HG03571 (cell line): ENCODE results near the gene CMSS1.

ENCODE experiments used
- ATAC-seq: cut with Tn5 transposase; IDR thresholded peaks from one replicate; pipeline ENCODE4 v1.9.1; 2021; ENCODE audit not compliant: unreplicated experiment

The CMSS1 gene

DNA sequence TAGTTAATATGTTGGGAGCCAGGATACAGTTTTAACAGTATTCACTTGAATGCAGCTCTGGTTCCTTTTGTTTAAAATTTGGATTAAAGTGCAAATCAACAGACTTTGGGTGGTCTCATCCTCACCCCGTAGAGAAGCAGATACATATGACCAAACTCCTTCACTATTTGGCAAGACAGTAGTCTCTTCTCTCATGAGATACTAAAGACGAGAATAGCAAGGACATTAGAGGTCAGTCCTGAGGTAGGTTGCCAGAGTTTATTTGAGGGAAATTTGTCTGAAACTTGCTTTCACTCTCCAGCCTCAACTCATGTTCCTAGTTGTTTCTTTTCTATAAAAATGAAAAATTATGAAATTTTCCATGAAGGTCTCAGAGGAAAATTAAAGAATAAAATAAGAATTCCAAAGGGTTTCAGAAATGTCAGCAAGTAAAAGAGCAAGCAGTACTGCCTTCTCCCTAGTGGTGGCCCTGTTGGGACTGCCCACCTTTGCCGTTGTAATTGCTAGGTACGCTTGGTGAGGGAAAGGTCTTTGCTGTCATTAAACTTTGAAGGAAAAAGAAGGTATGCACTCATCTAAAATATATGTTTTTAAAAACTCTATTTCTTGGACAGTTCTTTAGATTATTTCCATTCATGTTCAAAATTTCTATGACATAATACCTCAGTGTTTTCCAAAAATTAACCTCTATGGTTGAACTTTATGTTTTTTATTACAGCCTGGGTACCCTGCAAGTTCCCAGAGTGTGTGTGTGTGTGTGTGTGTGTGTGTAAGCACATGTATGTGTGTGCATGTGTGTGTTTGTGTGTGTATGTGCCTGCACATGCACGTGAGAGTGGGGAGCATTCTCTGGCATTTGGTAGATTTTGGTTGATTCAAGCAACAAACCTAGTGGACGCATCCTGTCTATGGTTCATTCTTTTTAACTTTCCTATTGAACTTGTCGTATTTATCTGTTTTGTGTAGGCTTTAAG, 111.4 kb downstream of the CMSS1 start:
- no peak for ATAC-seq

DNA sequence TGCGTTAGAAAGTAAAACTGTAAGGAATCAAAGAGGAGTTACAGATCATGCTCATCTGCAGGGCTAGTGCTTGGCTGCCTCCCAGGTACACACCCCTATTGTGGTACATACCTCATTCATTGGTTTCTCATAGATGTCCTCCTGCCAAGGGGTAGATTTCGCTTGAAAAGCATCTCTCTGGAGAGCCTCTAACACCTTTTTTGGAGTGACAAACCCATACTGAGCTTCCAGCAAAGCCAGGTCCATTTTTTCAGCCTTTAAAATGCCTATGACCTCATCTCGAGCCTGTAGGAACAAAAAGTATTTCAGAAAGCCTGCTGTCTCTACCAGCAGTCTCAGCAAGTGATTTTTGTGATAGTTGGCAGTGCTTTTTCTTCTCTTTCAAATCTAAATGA, 112.1 kb downstream of the CMSS1 start:
- no peak for ATAC-seq

DNA sequence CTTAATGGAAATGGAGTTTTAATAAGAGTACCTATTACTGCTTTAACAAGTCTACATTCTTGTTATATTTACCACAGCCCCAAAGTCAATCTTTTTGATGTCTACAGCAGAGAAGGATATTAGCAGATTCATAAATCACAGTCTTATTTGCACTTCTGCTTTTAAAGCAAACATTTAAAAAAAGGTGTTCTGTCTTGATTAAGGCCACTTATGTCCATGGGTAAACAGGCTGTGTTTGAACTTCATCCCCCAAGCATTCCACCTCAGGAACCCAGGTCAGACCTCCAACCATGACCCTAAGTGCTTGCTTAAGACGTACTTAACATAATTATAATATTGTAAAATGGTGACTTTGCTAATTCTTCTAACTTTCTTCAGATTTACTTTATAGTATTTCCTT, 113.4 kb downstream of the CMSS1 start:
- no peak for ATAC-seq

DNA sequence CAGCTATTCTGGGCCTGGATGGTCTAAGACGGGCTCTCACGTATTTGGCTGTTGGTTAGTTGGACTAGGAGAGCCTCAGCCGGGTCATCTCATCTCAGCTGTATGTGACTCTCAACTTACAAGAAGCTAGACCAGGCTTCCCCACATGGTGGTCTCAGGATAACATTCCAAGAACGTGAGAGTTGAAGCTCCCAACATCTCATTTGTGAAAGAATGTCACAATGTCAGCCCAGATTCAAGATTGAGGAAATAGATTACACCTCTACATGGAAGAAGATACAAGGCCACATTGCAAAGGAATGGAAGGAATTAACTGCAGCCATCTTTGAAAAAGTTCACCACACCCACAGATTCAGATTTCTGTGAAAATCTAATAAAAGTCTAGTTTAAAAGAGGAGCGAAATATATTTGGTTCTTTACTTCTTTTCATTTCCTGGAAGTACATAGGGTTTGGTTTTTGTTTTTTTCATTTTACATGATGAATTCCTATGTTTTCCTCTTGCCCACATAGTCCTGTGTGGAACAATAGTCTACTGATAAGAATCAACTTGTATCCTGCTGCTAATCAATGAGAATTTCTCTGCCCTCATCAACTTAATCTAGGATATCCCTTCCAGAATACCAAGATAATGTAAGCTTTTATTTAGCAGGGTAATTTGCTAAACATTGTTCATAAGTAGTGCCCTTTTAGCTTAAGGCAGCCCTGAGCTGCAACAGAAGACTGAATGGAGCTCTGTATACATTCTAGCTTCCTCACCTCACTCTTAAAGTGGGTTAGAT, 116.5 kb downstream of the CMSS1 start:
- ATAC-seq = no peak

DNA sequence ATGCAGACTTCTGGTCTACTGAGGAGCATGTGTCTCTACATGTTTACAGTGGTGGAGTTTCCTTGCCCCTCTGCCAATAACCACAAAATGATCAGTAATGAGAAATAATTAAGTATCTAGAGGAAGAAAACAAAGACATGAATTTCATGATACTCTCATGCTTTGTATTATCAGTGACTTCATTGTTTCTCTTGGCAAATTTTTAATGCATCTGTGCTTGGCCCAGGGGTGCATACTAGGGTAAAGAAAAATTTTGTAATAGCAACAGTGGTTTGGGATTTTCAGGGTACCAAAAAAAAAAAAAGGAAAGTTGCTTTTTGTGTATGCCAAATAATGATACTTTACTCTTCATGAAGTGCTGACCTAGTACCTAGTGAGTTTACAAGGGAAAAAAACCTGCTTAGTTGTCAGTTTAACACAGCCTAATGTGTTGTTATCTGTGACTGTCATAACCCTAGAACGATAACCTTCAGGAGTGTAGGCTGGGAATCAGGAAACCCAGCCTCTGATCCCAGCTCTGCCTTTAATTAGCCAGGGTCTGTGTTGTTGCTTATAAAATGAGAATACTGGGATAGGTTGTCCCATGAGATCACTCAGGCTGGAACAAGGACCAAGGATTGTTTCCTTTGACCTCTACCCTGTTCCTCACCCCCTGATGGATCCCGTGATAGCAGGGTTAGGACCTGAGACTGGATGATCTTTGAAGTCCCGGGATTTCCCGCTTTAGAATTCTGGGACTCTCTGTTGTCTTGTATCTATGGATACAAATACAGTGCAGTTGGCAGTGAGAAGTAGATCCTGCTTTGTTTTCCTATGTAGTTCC, 117.5 kb downstream of the CMSS1 start:
- ATAC-seq = no peak

DNA sequence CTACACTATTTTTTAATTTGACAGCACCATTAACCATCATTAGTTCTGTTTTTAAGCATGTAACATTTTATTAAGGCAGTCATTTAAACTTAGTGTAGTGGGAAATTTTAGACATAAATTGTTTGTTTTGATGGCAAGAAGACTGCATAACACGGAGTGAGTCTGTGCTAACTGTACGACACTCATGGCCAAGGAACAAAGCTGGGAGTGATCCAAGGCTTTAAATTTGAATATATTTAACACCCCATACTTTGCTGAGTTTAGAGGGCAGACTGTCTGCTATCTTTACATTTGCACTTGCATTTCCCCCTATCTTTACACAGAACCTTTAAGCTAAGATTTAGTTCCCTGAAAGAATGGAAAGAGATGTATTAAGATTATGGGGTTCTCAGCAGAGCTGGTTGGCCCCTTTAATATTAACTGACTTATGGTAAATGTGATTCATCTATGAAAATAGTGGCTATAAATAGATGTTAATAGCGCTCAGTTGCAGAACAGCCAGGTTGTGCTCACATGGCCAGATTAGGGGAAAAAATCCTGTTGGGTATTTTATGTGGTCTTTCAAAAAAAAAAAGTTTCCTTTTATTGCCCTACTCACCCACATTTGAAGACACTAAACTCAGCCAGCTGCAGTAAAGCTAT, 120.7 kb downstream of the CMSS1 start:
- ATAC-seq = no peak

DNA sequence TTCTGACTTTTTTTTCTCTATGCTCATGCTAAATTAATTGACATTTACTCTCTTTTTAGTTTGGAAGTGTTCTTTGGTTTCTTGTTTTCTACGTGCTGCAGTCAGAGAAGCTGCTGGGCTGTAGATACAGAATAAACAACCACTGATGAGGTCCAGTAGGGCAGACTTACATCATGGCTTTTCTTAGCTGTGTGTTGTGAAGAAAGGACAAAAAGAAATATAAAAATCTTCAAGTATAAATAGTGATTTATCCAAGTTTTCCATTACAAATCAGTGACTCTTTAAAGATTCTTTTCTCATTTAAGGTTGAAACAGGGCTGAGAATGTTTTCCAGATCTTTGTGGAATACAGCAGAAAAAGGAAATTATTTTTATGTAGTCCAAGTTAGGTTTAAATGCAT, 122.2 kb downstream of the CMSS1 start:
- no peak for ATAC-seq

DNA sequence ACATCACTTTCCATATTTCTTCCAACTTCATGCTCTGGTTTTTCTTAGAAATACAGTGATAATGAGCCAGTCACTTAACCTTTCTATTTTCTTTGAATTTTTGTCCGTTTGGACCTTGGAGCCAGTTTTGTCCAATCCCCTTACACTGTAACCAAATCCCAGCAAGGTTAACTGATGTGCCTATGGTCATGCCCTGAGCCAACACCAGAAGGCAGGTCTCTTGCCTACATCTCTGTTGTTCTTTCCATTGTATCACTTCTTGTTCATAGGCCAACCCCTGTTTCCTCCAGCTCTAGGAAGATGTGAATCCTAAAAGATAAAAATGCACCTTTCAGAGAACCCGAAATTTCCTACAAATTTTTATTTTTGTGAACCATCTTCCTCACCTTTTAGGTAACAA, 122.7 kb downstream of the CMSS1 start:
- ATAC-seq = no peak

DNA sequence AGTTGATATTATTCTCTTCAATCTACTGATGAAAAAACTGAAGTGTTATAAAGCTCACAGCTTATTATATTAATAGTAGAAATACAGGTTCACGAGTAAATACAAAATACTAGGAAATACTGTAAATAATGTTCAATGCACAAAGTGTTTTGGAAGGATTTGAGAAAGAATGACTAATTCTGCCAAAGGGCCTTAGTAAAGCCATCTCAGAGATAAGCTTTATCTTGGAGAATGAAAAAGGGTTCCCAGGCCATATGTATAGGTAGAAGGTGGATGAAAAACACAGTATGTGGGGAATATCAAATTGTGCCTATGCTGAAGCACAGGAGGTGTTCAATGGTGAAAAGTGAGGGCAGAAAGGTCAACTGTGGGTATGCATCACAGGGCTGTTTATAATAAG, 123.5 kb downstream of the CMSS1 start:
- ATAC-seq = no peak

DNA sequence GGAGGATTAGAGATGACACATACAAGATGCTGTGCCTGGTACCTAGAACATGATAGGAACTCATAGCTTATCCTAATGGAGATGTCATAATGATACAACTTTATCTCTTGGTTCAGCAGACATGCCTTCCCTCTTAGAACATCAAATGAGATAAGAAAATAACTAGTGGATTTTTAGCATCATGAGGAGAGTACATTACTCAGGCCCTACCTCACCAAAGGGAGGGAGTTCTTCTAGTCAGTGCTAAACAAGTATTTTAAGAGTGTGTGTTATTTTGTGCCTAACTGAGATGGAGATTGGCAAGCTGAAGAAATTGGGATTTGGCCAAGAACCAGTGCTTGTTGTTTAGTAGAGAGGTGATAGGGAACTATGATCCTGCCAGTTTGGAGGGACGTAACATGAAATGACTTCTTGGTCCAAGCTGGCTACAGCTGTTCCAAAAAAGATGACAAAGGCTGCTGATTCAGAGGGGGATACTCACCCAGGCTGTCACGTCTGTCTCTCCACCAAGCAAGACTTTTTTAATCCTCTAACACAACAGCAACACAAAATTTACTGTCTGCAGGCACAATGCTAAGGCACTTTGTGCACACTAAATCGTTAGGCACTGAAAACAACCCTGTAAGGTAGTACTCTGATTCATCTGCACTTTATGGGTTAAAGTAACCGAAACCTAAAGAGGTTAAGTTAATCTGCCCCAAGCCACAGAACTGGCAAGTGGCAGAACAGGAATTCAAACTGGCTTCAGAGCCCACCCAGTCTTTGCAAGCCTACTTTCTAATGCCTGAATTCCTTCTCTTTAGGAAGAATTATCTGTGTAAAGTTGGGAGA, 126.5 kb downstream of the CMSS1 start:
- ATAC-seq = no peak

DNA sequence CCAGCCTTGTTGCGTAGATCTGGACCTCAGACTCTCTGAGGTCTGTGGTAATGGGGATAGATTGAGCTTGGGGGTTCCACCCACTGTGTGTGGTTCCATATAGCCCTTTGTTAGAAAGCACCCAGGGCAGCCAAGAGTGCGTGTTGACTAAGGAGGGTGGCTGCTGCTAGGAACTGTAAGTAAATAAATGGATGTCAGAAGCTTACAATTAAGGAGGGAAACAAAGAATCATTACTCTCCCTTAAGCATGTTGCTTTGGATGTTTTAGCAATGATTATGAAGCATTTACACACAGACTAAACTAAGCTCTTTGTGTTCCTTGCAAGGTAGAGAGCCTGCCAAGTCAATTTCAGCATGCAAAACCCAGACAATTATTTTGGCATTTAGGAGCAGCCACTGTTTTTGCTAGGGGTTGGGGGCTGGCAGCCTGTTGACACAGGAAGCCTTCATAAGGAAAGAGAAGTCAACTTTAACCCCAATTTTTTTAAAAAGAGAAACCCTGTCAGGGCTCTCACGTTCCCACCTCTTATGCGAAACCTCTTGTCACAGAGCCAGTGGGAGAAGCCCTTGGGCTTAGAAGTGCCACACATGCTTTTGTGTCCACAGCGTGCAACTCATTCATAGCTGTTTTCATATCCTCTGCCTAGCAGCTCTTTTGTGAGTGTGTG, 127.8 kb downstream of the CMSS1 start:
- no peak for ATAC-seq

DNA sequence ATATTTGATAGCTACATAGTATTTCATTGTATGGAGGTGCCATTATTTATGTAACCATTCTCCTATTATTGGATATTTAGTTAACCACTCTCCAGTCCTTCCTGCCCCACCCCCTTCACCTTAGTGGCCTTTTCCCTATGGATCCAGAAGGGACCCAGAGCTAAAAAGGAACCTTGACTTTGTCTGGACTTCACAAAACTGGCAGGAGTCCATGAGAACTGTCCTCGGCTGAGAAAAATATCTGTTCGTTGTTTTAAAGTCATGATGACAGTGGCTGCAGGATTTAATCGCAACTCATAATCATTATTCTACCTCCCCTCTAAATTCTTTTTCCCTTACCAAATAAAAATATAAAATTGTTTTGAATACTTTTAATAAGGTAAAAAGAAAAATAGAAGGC, 129.7 kb downstream of the CMSS1 start:
- ATAC-seq = no peak

DNA sequence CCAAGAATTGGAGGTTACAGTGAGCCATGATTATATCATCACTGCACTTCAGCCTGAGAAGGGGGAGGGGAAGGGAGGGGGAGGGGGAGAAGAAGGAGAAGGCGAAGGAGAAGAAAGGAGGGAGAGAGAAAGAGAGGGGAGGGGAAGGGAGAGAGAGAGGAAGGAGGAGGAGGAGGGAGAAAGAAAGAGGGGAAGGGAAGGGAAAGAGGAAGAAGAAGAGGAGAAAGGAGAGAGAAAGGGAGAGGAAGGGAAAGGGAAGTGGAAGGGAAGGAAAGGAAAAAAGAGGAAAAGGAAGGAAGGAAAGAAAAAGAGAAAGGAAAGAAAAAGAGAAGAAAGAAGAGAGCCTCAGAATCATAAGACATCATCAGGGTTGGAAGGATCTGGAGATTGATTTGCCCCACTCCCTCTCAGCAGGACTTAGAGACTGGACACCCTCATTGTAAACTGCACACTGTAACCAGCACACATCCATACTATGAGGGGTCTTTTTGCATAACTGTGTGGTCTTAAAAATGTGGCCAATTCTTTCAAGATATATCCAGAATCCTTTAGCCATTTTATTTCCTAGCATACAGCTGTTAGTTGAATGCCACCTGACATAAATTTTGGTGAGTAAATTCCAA, 130.9 kb downstream of the CMSS1 start:
- no peak for ATAC-seq

DNA sequence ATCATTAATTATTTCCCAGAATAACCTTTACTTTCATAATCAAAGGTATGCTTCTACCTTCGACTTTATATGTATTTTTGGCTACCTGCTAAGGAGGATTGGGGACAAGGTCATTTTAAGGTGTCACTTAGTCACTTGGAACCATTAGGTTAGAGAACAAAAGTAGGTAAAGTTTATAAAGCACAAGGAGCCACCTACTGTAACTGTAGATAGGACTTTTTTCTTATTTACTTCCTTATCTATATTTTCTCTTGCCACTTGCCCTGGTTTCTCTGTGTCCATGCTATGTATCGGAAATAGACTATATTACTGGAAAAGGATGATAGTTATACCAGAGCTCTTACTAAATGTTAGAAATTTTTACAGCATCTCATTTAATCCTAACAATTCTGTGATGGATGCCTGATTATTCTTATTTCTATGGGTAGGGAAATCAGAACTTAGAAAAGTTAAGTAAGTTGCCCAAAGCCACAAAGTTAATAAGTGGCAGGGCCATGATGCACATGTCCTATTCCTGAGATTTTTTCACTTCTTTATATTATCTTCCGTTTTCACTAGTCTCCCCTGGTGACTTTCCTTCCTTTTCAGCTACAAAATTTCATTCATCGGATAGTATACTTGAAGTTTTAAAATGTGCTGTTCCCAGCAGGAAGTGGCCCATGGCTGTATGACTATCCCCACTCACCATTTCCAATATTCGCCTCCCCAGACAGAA, 132.5 kb downstream of the CMSS1 start:
- ATAC-seq = no peak

DNA sequence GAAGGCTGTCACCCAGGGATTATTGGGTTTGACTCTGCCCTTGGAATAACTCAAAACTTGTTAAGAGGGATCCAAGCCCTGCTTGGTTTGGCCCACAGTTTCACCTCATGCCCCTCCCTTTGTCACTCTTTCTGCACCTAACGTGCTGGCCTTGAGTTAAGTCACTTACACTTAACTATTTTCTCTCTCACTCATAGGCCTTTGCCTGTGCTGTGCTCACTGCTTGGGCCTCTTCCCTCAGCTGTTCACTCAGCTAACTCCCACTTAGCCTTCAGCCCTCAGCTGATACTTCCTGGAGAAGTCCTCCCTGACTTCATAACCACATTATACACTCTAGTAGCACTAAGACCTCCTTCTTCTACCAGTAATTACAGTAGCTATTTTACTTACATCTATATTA, 133.3 kb downstream of the CMSS1 start:
- ATAC-seq = no peak

DNA sequence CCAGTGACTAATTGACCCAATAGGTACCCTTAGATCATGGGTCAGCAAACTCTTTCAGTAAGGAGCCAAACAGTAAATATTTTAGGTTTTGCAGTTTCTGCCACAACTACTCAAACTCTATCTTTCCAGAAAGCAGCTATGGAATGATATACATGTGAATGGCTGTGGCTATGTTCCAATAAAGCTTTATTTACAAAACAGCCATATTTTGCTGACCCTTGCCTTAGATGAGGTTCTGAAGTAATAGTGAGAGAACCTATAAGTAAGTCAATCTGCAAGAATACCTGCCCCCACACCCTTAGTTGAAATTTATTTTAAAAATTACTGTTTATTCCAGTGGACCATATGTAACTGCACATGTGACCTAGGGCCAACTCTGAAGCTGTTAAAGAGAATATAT, 134.0 kb downstream of the CMSS1 start:
- no peak for ATAC-seq

DNA sequence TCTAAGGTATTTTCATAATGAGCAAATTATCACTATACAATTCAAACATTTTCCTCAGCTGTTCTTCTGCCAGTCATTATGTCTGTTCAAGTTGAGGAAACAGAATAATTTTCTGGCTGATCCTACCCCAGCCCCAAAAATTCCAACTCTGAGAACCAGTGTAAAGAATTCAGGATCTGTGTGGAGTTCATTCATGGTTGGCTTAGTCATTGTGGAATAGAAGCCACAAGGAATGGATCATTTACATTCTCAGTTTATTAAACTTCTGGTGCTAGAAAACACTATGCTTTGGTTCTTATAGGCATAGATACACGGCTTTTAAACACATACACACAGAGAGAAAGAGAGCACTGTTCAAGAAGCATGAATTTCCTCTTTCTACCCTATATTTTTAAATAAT, 134.6 kb downstream of the CMSS1 start:
- no peak for ATAC-seq

DNA sequence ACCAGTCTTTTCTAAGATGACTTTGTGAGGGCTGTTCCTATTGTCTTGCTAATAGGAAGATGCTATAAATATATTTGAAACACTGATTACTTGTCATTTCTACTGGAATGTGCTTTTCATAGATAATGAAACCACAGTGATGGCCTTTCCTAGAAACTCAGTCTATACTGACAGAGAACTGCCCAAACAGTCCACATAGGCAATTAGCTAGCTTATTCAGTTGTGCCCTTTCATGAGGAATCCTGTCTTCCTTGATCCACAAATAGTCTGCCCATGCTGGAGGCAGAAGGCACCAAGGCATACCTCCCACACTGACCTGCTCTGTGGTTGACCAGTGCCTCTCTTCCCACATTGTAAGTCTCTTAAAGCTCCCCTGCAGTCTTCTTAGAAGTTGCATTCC, 135.9 kb downstream of the CMSS1 start:
- ATAC-seq = no peak
